ENCODE results near the gene CIZ1. TPM values are rescaled to one million over a fixed set of nuclear protein-coding genes. Genes with fewer than 3 reads are reported as not detected.

Gene CIZ1
- total and polyA plus RNA-seq, 10 of the 15 experiments (the other 5 are each of a cell fraction or from before 2014, with no cell fraction given): 1.8 to 91.6 (median 35.4) TPM

DNA sequence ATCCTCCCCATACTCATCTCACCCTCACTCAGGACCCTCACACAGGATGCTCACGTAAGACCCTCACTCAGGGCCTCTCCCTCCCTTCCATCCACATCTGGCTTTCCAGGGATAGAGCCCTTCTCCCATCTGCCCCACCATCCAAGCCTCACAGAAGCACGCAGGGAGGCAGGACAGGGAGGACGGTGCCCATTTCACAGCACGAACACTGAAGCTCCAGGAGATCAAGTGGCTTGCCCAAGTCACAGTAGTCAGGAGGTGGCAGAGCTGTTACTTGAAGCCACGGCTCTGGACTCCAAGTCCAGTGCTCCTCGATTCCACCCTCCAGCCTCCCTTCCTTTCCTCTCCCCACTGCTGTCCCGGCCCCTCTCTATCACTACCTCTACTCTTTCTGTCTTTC lies 33.5 kb upstream of the CIZ1 start:
- CTCF ChIA-PET: no interaction called here

More for the DNA sequence above, 33.5 kb upstream of the CIZ1 start:
- H4K20me1 ChIP-seq (ENCODE audit: control insufficient read depth, insufficient read depth): no peaks in the 10 kb centered on the region
- no peak overlapping the region for H3K9ac ChIP-seq (ENCODE audit: control insufficient read depth, insufficient read depth, low read length)
- no peak overlapping the region for H3K4me3 ChIP-seq
- TF ChIP-seq ATF2 (IDR thresholded peaks at IDR 0.05; ENCODE audit: low read length): no peak
- no peak for TF ChIP-seq RBBP5 (conservative IDR thresholded peaks at IDR 0.05)
- TF ChIP-seq TCF12 (IDR thresholded peaks at IDR 0.05; ENCODE audit: low read depth, low read length): no peak
- no peak for TF ChIP-seq ZNF207 (IDR thresholded peaks at IDR 0.05; ENCODE audit: borderline replicate concordance)
- TF ChIP-seq EED (IDR thresholded peaks at IDR 0.05; ENCODE audit: low read depth): no peak
- no peak for TF ChIP-seq PAX8 (IDR thresholded peaks at IDR 0.05)
- TF ChIP-seq BACH1 (IDR thresholded peaks at IDR 0.05; ENCODE audit: borderline replicate concordance): no peak
- TF ChIP-seq ETV6 (conservative IDR thresholded peaks at IDR 0.05 in 1 of 2, IDR thresholded peaks at IDR 0.05 in 1 of 2; ENCODE audit: borderline replicate concordance in 1 of 2, low read depth in 1 of 2): no peak
- TF ChIP-seq NFYB (IDR thresholded peaks at IDR 0.05; ENCODE audit: insufficient read depth, low read depth, low read length): no peak
- no peak for TF ChIP-seq NFIC (IDR thresholded peaks at IDR 0.05; ENCODE audit: low read depth, low read length)
- TF ChIP-seq IRF5 (IDR thresholded peaks at IDR 0.05; ENCODE audit: borderline replicate concordance): no peak
- TF ChIP-seq NBN (IDR thresholded peaks at IDR 0.05): no peak
- TF ChIP-seq, protein P1, sequence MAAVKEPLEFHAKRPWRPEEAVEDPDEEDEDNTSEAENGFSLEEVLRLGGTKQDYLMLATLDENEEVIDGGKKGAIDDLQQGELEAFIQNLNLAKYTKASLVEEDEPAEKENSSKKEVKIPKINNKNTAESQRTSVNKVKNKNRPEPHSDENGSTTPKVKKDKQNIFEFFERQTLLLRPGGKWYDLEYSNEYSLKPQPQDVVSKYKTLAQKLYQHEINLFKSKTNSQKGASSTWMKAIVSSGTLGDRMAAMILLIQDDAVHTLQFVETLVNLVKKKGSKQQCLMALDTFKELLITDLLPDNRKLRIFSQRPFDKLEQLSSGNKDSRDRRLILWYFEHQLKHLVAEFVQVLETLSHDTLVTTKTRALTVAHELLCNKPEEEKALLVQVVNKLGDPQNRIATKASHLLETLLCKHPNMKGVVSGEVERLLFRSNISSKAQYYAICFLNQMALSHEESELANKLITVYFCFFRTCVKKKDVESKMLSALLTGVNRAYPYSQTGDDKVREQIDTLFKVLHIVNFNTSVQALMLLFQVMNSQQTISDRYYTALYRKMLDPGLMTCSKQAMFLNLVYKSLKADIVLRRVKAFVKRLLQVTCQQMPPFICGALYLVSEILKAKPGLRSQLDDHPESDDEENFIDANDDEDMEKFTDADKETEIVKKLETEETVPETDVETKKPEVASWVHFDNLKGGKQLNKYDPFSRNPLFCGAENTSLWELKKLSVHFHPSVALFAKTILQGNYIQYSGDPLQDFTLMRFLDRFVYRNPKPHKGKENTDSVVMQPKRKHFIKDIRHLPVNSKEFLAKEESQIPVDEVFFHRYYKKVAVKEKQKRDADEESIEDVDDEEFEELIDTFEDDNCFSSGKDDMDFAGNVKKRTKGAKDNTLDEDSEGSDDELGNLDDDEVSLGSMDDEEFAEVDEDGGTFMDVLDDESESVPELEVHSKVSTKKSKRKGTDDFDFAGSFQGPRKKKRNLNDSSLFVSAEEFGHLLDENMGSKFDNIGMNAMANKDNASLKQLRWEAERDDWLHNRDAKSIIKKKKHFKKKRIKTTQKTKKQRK (IDR thresholded peaks at IDR 0.05; ENCODE audit: low read depth, low read length): no peak
- POLR2A ChIA-PET: no interaction called here
- in situ Hi-C loops (cut with MboI): no loop called here
- H3K79me2 ChIP-seq (ENCODE audit: control insufficient read depth, insufficient read depth, low read length): no peaks in the 10 kb centered on the region
- RAD21 ChIA-PET (ENCODE audit: unreplicated experiment): no interaction called here
- SMC1A ChIA-PET (ENCODE audit: uncharacterized antibody, unreplicated experiment): no interaction called here
- H3K27me3 ChIP-seq (replicated peaks in 1 of 2; ENCODE audit: control insufficient read depth in 2 of 2, insufficient read depth in 2 of 2, low read length in 1 of 2): peaks cover 0 to 2% of the 10 kb centered on the region in 2 experiments; a peak in 2 of 4 replicates
- DNase-seq (ENCODE audit: low read depth, low spot score): no peak
- WGBS (ENCODE audit: insufficient coverage, insufficient replicate concordance, low lambda C conversion rate, missing lambda C conversion rate): 11% methylated on average over 7 of the region's 7 CpGs
- no TSS peak for BruUV-seq (replicated peaks)
- ATAC-seq: no peak
- H2AFZ ChIP-seq (ENCODE audit: control insufficient read depth, low read depth, low read length): no peak overlapping the region
- H3K9me3 ChIP-seq (replicated peaks; ENCODE audit: control insufficient read depth, insufficient read depth, low read length): no peaks in the 10 kb centered on the region
- no peaks in the 10 kb centered on the region for H3K36me3 ChIP-seq (ENCODE audit: control insufficient read depth in 2 of 2, insufficient read depth in 2 of 2, low read length in 1 of 2)
- FAIRE-seq: no peak
- H3K4me2 ChIP-seq (ENCODE audit: control insufficient read depth, insufficient read depth): no peak overlapping the region
- intact Hi-C loops (cut with micrococcal nuclease; ENCODE audit: unreplicated experiment): no loop called here
- no peaks in the 10 kb centered on the region for H3K4me1 ChIP-seq (ENCODE audit: control insufficient read depth, insufficient read depth, low read length)
- no peak overlapping the region for H3K27ac ChIP-seq (ENCODE audit: control insufficient read depth, insufficient read depth)
